MCF 10A (cell line): ENCODE data around the gene SNX32. TPM values are rescaled to one million over a fixed set of nuclear protein-coding genes. Genes with fewer than 3 reads are reported as not detected.

ENCODE experiments used
- BruUV-seq: library from RNA; stranded (reverse); fragments of 400-500 nt; replicated peaks from 2 replicates; lab custom pipeline; 2021; lab: Mats Ljungman, UMichigan
- CTCF ChIA-PET: fragments of 300-600 bp; sonication (Branson Sonifier 250); formaldehyde crosslinking; extraction: SDS; loops from one replicate; lab custom pipeline; 2021; ENCODE audit warnings: antibody characterized with exemption, inconsistent platforms; lab: Yijun Ruan, JAX
- POLR2A ChIA-PET: fragments of 300-600, 350-650 bp; sonication (Branson Sonifier 250); formaldehyde crosslinking; extraction: SDS; loops from one replicate; lab custom pipeline; 2020; ENCODE audit warnings: antibody characterized with exemption, inconsistent platforms; lab: Yijun Ruan, JAX
- DNase-seq: peaks from one replicate; pipeline ENCODE4 v3.0.0-alpha.2; 2018; ENCODE audit not compliant: unreplicated experiment
- H3K27ac Mint-ChIP-seq: one replicate; pipeline ENCODE4 v1.8.0; 2022; ENCODE audit warnings: mild to moderate bottlenecking, low read depth, mixed read lengths; ENCODE audit not compliant: unreplicated experiment
- H3K27me3 Mint-ChIP-seq: one replicate; pipeline ENCODE4 v1.8.0; 2022; ENCODE audit warnings: mixed read lengths; ENCODE audit not compliant: insufficient read depth, unreplicated experiment
- H3K36me3 Mint-ChIP-seq: one replicate; pipeline ENCODE4 v1.8.0; 2022; ENCODE audit warnings: mild to moderate bottlenecking, moderate library complexity, mixed read lengths; ENCODE audit not compliant: insufficient read depth, unreplicated experiment
- H3K4me1 Mint-ChIP-seq: one replicate; pipeline ENCODE4 v1.8.0; 2022; ENCODE audit warnings: mixed read lengths; ENCODE audit not compliant: insufficient read depth, unreplicated experiment
- H3K4me3 Mint-ChIP-seq: one replicate; pipeline ENCODE4 v1.8.0; 2022; ENCODE audit warnings: mild to moderate bottlenecking, moderate library complexity, mixed read lengths; ENCODE audit not compliant: unreplicated experiment
- H3K9me3 Mint-ChIP-seq: one replicate; pipeline ENCODE4 v1.8.0; 2022; ENCODE audit warnings: mixed read lengths; ENCODE audit not compliant: unreplicated experiment
- intact Hi-C: fragments of 100-400 bp; cut with micrococcal nuclease; formaldehyde crosslinking; loops from 2 replicates; pipeline ENCODE4 v1.14.1; 2022
- total RNA-seq: library from RNA; stranded (reverse); gene quantifications from 2 replicates; pipeline ENCODE4 v1.2.3, GENCODE V29; 2022
- TF ChIP-seq, protein P1 (sequence below): fragments of 200-600 bp; IDR thresholded peaks from one replicate; pipeline ENCODE4 v1.8.0; 2022; ENCODE audit warnings: antibody characterized with exemption, mild to moderate bottlenecking; ENCODE audit not compliant: unreplicated experiment

SNX32 gene
- total RNA-seq, 1 experiment from 2014 or later: not detected

DNA sequence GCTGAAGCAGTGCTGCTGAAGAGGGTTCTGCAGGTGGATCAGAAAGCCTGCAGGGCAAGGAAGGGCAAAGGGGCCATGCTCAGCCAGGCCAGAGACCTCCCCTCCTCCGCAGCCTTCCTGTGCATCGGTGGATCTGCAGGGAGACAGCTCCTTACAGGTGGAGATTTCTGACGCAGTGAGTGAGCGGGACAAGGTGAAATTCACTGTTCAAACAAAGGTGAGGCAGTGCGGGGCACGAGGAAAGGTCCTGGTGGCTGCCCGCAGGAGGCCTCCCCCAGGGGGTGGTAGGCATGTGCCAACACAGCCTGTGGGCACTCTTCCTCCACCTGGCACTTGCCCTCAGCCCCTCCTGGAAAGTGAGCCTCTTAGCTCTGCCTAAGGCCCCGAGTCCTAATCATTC is 15.6 kb downstream of the SNX32 start:
- ChIA-PET CTCF (interaction anchor here (0.9 to 2.3 kb wide), 6 partner anchors 10 to 69 kb away, joined by 3 to 10 read pairs (median 4); partner anchors contain the start of genes FIBP and MUS81), POLR2A (interaction anchor here (0.5 to 1.4 kb wide), 4 partner anchors 10 to 309 kb away, joined by 3 to 5 read pairs (median 3); no protein-coding TSS in a partner anchor)
- intact Hi-C loops: no loop called here
- Mint-ChIP-seq H3K36me3 (peaks cover 23% of the 10 kb centered on the region), H3K4me3 (no peak overlapping the region), H3K27ac (no peak overlapping the region), H3K4me1 (peaks cover 5% of the 10 kb centered on the region), H3K27me3 (no peaks in the 10 kb centered on the region), H3K9me3 (no peaks in the 10 kb centered on the region)
- no TSS peak for BruUV-seq
- TF ChIP-seq, protein P1, sequence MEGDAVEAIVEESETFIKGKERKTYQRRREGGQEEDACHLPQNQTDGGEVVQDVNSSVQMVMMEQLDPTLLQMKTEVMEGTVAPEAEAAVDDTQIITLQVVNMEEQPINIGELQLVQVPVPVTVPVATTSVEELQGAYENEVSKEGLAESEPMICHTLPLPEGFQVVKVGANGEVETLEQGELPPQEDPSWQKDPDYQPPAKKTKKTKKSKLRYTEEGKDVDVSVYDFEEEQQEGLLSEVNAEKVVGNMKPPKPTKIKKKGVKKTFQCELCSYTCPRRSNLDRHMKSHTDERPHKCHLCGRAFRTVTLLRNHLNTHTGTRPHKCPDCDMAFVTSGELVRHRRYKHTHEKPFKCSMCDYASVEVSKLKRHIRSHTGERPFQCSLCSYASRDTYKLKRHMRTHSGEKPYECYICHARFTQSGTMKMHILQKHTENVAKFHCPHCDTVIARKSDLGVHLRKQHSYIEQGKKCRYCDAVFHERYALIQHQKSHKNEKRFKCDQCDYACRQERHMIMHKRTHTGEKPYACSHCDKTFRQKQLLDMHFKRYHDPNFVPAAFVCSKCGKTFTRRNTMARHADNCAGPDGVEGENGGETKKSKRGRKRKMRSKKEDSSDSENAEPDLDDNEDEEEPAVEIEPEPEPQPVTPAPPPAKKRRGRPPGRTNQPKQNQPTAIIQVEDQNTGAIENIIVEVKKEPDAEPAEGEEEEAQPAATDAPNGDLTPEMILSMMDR: no peak
- no peak for DNase-seq

DNA sequence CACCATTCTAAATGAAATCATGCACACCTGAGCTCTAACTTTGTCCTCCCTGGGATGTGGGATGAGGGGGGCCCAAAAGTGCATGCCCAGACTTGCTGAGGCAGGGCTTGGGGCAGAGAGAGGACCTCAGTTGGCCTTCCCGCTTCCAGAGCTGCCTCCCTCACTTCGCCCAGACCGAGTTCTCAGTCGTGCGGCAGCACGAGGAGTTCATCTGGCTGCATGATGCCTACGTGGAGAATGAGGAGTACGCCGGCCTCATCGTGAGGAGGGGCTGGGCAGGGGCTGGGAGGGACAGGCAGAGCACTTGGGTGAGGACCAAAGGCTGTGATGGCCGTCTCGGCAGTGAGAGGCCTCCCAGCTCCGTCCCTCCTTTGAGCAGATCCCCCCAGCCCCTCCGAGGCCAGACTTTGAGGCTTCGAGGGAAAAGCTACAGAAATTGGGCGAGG is 16.0 kb downstream of the SNX32 start:
- Mint-ChIP-seq H3K36me3 (peaks cover 27% of the 10 kb centered on the region), H3K4me1 (peaks cover 5% of the 10 kb centered on the region), H3K27ac (no peak overlapping the region), H3K9me3 (no peaks in the 10 kb centered on the region), H3K4me3 (no peak overlapping the region), H3K27me3 (no peaks in the 10 kb centered on the region)
- ChIA-PET POLR2A (interaction anchor here (0.5 to 1.4 kb wide), 4 partner anchors 10 to 309 kb away, joined by 3 to 5 read pairs (median 3); no protein-coding TSS in a partner anchor), CTCF (interaction anchor here (0.6 to 2.3 kb wide), 7 partner anchors 10 to 70 kb away, joined by 3 to 10 read pairs (median 4); partner anchors contain the start of genes FIBP and MUS81)
- TF ChIP-seq, protein P1: no peak
- BruUV-seq: no TSS peak
- DNase-seq: no peak
- intact Hi-C loops: no loop called here

DNA sequence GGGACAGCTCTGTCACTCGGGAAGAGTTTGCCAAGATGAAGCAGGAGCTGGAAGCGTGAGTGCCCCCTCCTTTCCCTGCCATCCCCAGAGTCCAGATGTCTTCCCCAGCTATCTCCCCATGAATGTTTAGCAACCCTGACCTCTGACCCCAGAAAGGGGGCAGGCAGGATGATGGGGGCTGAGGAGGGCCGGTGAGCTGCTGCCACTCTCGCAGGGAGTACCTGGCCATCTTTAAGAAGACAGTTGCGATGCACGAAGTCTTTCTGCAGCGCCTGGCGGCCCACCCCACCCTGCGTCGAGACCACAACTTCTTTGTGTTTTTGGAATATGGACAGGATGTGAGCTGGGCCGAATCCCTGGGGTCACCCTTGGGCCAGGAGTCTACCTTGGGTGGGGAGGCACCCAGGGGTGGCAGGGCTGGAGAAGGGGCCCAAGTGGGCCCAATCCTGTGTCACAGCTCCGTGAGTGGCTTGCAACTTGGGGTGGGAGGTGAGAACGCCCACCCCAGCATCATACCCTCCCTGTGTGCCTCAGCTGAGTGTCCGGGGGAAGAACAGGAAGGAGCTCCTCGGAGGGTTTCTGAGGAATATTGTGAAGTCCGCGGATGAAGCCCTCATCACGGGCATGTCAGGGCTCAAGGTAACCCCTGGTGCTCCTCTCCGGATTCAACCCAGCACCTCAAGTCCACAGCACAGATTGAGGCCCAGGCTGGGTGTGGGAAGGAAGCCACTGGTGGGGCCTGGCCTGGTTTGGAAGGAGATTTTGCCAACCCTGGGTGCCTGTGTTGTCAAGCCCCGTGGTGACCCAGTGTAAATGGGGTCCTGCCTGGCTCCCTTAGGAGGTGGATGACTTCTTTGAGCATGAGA is 16.7 kb downstream of the SNX32 start:
- intact Hi-C loops: no loop called here
- TF ChIP-seq, protein P1: no peak
- H3K36me3 Mint-ChIP-seq: peaks cover 33% of the 10 kb centered on the region
- H3K4me1 Mint-ChIP-seq: peaks cover 5% of the 10 kb centered on the region
- no peak overlapping the region for H3K4me3 Mint-ChIP-seq
- no peak overlapping the region for H3K27ac Mint-ChIP-seq
- no TSS peak for BruUV-seq
- H3K9me3 Mint-ChIP-seq: no peaks in the 10 kb centered on the region
- POLR2A ChIA-PET: interaction anchor here (0.5 to 1.4 kb wide), 6 partner anchors 8 to 310 kb away, joined by 3 to 5 read pairs (median 4); partner anchors contain the start of gene RNASEH2C
- DNase-seq: no peak
- CTCF ChIA-PET: interaction anchor here (0.6 to 2.3 kb wide), 8 partner anchors 9 to 71 kb away, joined by 3 to 10 read pairs (median 4); partner anchors contain the start of gene MUS81
- no peaks in the 10 kb centered on the region for H3K27me3 Mint-ChIP-seq

DNA sequence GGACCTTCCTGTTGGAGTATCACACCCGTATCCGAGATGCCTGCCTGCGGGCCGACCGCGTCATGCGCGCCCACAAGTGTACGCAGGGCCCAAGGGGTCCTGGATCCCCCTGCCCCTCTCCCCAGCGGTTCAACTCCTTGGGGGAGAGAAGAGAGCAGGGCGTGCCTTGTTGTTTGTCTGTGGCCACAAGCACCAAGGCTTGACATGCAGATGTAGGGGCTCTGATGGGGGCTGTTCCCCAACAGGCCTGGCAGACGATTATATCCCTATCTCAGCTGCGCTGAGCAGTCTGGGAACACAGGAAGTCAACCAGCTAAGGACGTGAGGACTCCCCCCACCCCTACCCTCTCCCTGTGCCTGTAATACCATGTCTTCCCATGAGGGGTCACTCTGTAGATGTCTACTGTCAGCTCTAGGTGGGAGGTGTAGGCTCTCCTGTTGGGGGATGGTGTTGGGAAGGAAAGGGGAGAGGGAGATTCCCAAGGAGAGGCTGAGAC is 17.4 kb downstream of the SNX32 start:
- Mint-ChIP-seq H3K4me1 (peaks cover 5% of the 10 kb centered on the region), H3K4me3 (no peak overlapping the region), H3K9me3 (no peaks in the 10 kb centered on the region), H3K36me3 (peaks cover 40% of the 10 kb centered on the region), H3K27me3 (no peaks in the 10 kb centered on the region), H3K27ac (no peak overlapping the region)
- peak; percentile 42 for DNase-seq
- CTCF ChIA-PET: interaction anchor here (0.7 to 2.3 kb wide), 9 partner anchors 8 to 140 kb away, joined by 3 to 7 read pairs (median 4); no protein-coding TSS in a partner anchor
- BruUV-seq: no TSS peak
- TF ChIP-seq, protein P1: peak; percentile 66
- POLR2A ChIA-PET: interaction anchor here (0.6 to 1.0 kb wide), 5 partner anchors 9 to 132 kb away, joined by 3 to 5 read pairs (median 3); partner anchors contain the start of gene RNASEH2C
- intact Hi-C loops: no loop called here
